ENCODE data around the gene PTPRM. TPM values are rescaled to one million over a fixed set of nuclear protein-coding genes. Genes with fewer than 3 reads are reported as not detected.

The PTPRM gene
- total and polyA plus RNA-seq, 2 of the 8 experiments (the other 6 are each of a cell fraction or from before 2014, with no cell fraction given), result 4.1 to 7.0 TPM

DNA sequence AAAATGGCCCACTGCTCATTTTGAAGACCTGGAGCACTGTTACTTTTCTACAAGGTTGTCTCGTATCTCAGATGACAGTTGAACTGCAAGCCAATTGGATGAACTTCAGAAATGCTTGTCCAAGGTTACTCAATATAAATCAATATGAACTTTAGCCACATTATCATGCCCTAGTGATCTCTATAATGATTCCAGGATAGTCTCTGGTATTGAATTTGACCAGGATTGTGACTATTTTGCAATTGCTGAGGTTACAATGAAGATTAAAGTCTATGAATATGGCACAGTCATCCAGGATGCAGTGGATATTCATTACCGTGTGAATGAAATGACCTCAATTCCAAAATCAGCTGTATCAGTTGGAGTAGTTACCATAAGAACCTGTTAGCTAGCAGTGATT lies 846.1 kb downstream of the PTPRM start:
- H3K4me3 ChIP-seq (ENCODE audit: extremely low read depth in 1 of 4, insufficient read depth in 2 of 4, low read depth in 3 of 4, low read length in 4 of 4), result no peak overlapping the region
- no peaks in the 10 kb centered on the region for H3K4me1 ChIP-seq (replicated peaks in 1 of 4; ENCODE audit: control insufficient read depth in 3 of 4, insufficient read depth in 4 of 4, low read length in 3 of 4)
- no peaks in the 10 kb centered on the region for H4K20me1 ChIP-seq (replicated peaks in 1 of 2; ENCODE audit: control insufficient read depth in 1 of 2, insufficient read depth in 2 of 2, low read length in 2 of 2)
- FAIRE-seq, result no peak
- no peaks in the 10 kb centered on the region for H3K27me3 ChIP-seq (replicated peaks in 1 of 4; ENCODE audit: control insufficient read depth in 3 of 4, extremely low read depth in 1 of 4, insufficient read depth in 3 of 4, low read length in 3 of 4)
- no peak overlapping the region for H3K4ac ChIP-seq (replicated peaks; ENCODE audit: insufficient read length, low read depth, low read length)
- H3K14ac ChIP-seq (ENCODE audit: insufficient read length), result no peak overlapping the region
- H2BK12ac ChIP-seq (ENCODE audit: low read depth, low read length), result no peak overlapping the region
- H2BK120ac ChIP-seq (replicated peaks; ENCODE audit: low read depth, low read length), result no peak overlapping the region
- H2BK20ac ChIP-seq (ENCODE audit: low read length), result no peak overlapping the region
- H3K9me3 ChIP-seq (ENCODE audit: insufficient read depth in 2 of 2, low read depth in 1 of 2, low read length in 1 of 2), result peaks cover 5 to 13% of the 10 kb centered on the region in 2 experiments; a peak in 3 of 4 replicates
- no peaks in the 10 kb centered on the region for H3K79me1 ChIP-seq (ENCODE audit: low read depth, low read length)
- H4K8ac ChIP-seq (ENCODE audit: extremely low read depth, insufficient read depth, low read length), result no peak overlapping the region; the same call in 1 of the 2 replicates
- 86% methylated on average over 2 of the region's 2 CpGs; no CpG with 5 or more reads in 1 of the 2 experiments for WGBS, 2 experiments (ENCODE audit: extremely low coverage in 1 of 2, insufficient coverage in 1 of 2, insufficient read length in 1 of 2, insufficient replicate concordance in 2 of 2, low coverage in 1 of 2, low lambda C conversion rate in 2 of 2, missing lambda C conversion rate in 1 of 2)
- H3K36me3 ChIP-seq (ENCODE audit: control insufficient read depth in 2 of 4, insufficient read depth in 4 of 4, low read length in 3 of 4), result no peaks in the 10 kb centered on the region
- no peak overlapping the region for H2AFZ ChIP-seq (ENCODE audit: low read length)
- ChIA-PET CTCF (ENCODE audit: partially characterized antibody) (interaction anchor here (1.0 to 2.5 kb wide), 4 partner anchors 10 to 67 kb away, joined by 4 to 10 read pairs (median 8); no protein-coding TSS in a partner anchor), POLR2A (ENCODE audit: partially characterized antibody) (no interaction called here)
- no peak overlapping the region for H2BK5ac ChIP-seq (ENCODE audit: low read depth, low read length)
- no peak overlapping the region for H2BK15ac ChIP-seq (ENCODE audit: low read length)
- no peak overlapping the region for H4K5ac ChIP-seq (ENCODE audit: insufficient read length, low read depth, low read length)
- H3K23me2 ChIP-seq (ENCODE audit: low read depth, low read length), result no peaks in the 10 kb centered on the region
- H3K23ac ChIP-seq (ENCODE audit: insufficient read length), result no peak overlapping the region
- no peak overlapping the region for H2AK5ac ChIP-seq (ENCODE audit: low read depth, low read length)
- DNase-seq (ENCODE audit: low read depth in 1 of 2, low spot score in 2 of 2), result no peak
- no peak overlapping the region for H3K9ac ChIP-seq (replicated peaks in 1 of 4; ENCODE audit: extremely low read depth in 1 of 4, low read depth in 3 of 4, low read length in 3 of 4)
- H4K91ac ChIP-seq (replicated peaks; ENCODE audit: insufficient read length, low read length), result no peak overlapping the region
- no peak overlapping the region for H3K56ac ChIP-seq (replicated peaks; ENCODE audit: insufficient read length, low read depth, low read length)
- H3K18ac ChIP-seq (ENCODE audit: extremely low read depth, low read length), result no peak overlapping the region
- H3K27ac ChIP-seq (ENCODE audit: low read depth, low read length), result no peak overlapping the region
- no peaks in the 10 kb centered on the region for H3K79me2 ChIP-seq (ENCODE audit: control insufficient read depth in 1 of 2, insufficient read depth in 2 of 2, low read length in 2 of 2)
- H3K4me2 ChIP-seq (ENCODE audit: insufficient read depth in 1 of 2, low read depth in 2 of 2, low read length in 2 of 2), result no peak overlapping the region
- no peak for TF ChIP-seq MAFK (IDR thresholded peaks at IDR 0.05; ENCODE audit: low read depth, low read length)
- no peak for TF ChIP-seq ATF2 (IDR thresholded peaks at IDR 0.05; ENCODE audit: low read length)
- no peak for TF ChIP-seq SIN3A (conservative IDR thresholded peaks at IDR 0.05 in 1 of 2, IDR thresholded peaks at IDR 0.05 in 1 of 2; ENCODE audit: low read depth in 1 of 2, low read length in 2 of 2)
- TF ChIP-seq HDAC2 (IDR thresholded peaks at IDR 0.05; ENCODE audit: borderline replicate concordance in 1 of 2, low read depth in 2 of 2, low read length in 2 of 2), result no peak
- TF ChIP-seq CTBP2 (IDR thresholded peaks at IDR 0.05; ENCODE audit: borderline replicate concordance, insufficient read depth, insufficient read length, low read length), result no peak
- no peak for TF ChIP-seq KDM4A (IDR thresholded peaks at IDR 0.05; ENCODE audit: low read depth, low read length, severe bottlenecking)
- no peak for TF ChIP-seq FOSL1 (IDR thresholded peaks at IDR 0.05; ENCODE audit: insufficient read depth, low read depth, low read length)
- TF ChIP-seq RFX5 (IDR thresholded peaks at IDR 0.05; ENCODE audit: borderline replicate concordance, low read depth, low read length), result no peak
- no peak for TF ChIP-seq CBX5 (IDR thresholded peaks at IDR 0.05; ENCODE audit: low read depth, low read length)
- no peak for TF ChIP-seq KDM1A (IDR thresholded peaks at IDR 0.05; ENCODE audit: borderline replicate concordance, low read length)
- TF ChIP-seq, protein P1, sequence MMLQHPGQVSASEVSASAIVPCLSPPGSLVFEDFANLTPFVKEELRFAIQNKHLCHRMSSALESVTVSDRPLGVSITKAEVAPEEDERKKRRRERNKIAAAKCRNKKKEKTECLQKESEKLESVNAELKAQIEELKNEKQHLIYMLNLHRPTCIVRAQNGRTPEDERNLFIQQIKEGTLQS (IDR thresholded peaks at IDR 0.05; ENCODE audit: insufficient read depth, low read depth, low read length), result no peak
